Raji (cell line): ENCODE data around the gene ZNF23.

Source experiments
- POLR2A ChIP-seq: IDR thresholded peaks from 2 replicates; pipeline ENCODE4 v1.6.1; 2011; ENCODE audit warnings: low read depth, low read length, control low read depth; ENCODE audit not compliant: insufficient read depth

Gene ZNF23

GRCh38 chr16:71421911-71422310, 40.1 kb downstream of the ZNF23 start:
- TF ChIP-seq POLR2A: no peak

GRCh38 chr16:71414038-71414437, 48.0 kb downstream of the ZNF23 start:
- TF ChIP-seq POLR2A: no peak

GRCh38 chr16:71413341-71413740, 48.7 kb downstream of the ZNF23 start:
- TF ChIP-seq POLR2A: no peak

GRCh38 chr16:71412270-71413160, 49.5 kb downstream of the ZNF23 start:
- no peak for TF ChIP-seq POLR2A

- no peak for TF ChIP-seq POLR2A
These were observed 51.9 kb downstream of the ZNF23 start for GRCh38 chr16:71410146-71410545.

GRCh38 chr16:71409011-71409775, 52.9 kb downstream of the ZNF23 start:
- no peak for TF ChIP-seq POLR2A

- TF ChIP-seq POLR2A: no peak
These were observed 53.5 kb downstream of the ZNF23 start for GRCh38 chr16:71408536-71408935.

- no peak for TF ChIP-seq POLR2A
These were observed 54.3 kb downstream of the ZNF23 start for GRCh38 chr16:71407731-71408130.

- no peak for TF ChIP-seq POLR2A
These were observed 55.3 kb downstream of the ZNF23 start for GRCh38 chr16:71406724-71407123.

GRCh38 chr16:71406316-71406715, 55.7 kb downstream of the ZNF23 start:
- no peak for TF ChIP-seq POLR2A

- no peak for TF ChIP-seq POLR2A
These were observed 57.7 kb downstream of the ZNF23 start for GRCh38 chr16:71404364-71404763.

GRCh38 chr16:71402674-71403073, 59.4 kb downstream of the ZNF23 start:
- TF ChIP-seq POLR2A: no peak

- no peak for TF ChIP-seq POLR2A
These were observed 60.0 kb downstream of the ZNF23 start for GRCh38 chr16:71402007-71402406.

- no peak for TF ChIP-seq POLR2A
These were observed 62.1 kb downstream of the ZNF23 start for GRCh38 chr16:71399801-71400563.
